Heart right ventricle (tissue), 16 donors: ENCODE results near the gene SPX. TPM values are rescaled to one million over a fixed set of nuclear protein-coding genes. Genes with fewer than 3 reads are reported as not detected.

Experiments used
- ATAC-seq, 8 donors: fragments of 200-7000 bp; cut with Tn5 transposase; one replicate each; pipeline ENCODE4 v1.9.1; 2020; ENCODE audit warnings: mild to moderate bottlenecking in 8 of 8, moderate library complexity in 8 of 8, moderate number of reproducible peaks in 1 of 8
- DNase-seq, 2 donors: peaks; one replicate each; pipeline ENCODE4 v3.0.0-alpha.2; 2020
- H3K27ac ChIP-seq, 10 donors: fragments of 200-600 bp; sonication (generic) in 2 of 10; one replicate each; pipeline versions ENCODE4 v1.5.0 to v1.8.0; 2020 to 2022; ENCODE audit warnings: mild to moderate bottlenecking in 3 of 10
- H3K27me3 ChIP-seq, 7 donors: fragments of 200-600 bp; one replicate each; pipeline ENCODE4 v1.8.0; 2021 to 2022; ENCODE audit warnings: mild to moderate bottlenecking in 2 of 7
- H3K36me3 ChIP-seq, 9 donors: fragments of 200-600 bp; sonication (generic) in 1 of 9; one replicate each; pipeline versions ENCODE4 v1.5.0 to v1.8.0; 2020 to 2022; ENCODE audit warnings: mild to moderate bottlenecking in 2 of 9
- H3K4me1 ChIP-seq, 9 donors: fragments of 200-600 bp; sonication (generic) in 1 of 9; one replicate each; pipeline versions ENCODE4 v1.5.0 to v1.8.0; 2020 to 2022; ENCODE audit warnings: mild to moderate bottlenecking in 4 of 9
- H3K4me3 ChIP-seq, 10 donors: fragments of 200-600 bp; sonication (generic) in 2 of 10; one replicate each; pipeline versions ENCODE4 v1.5.0 to v1.8.0; 2020 to 2022; ENCODE audit warnings: mild to moderate bottlenecking in 7 of 10, moderate library complexity in 2 of 10
- H3K9me3 ChIP-seq, 11 donors: fragments of 200-600 bp in 10 of 11; sonication (generic) in 2 of 11; one replicate each; pipeline versions ENCODE4 v1.5.0 to v1.8.0; 2013 to 2022; ENCODE audit warnings: mild to moderate bottlenecking in 2 of 11, control low read depth in 1 of 11, moderate library complexity in 1 of 11
- CTCF ChIP-seq, 9 donors: fragments of 200-600 bp; sonication (generic) in 2 of 9; IDR thresholded peaks; one replicate each; pipeline versions ENCODE4 v1.5.0 to v1.8.0; 2021 to 2022; ENCODE audit warnings: antibody characterized with exemption in 9 of 9, mild to moderate bottlenecking in 5 of 9, moderate library complexity in 1 of 9
- WGBS, 2 donors: extraction: QIAGEN DNeasy Blood & Tissue Kit; methylation state at CpG; one replicate each; pipeline ENCODE4 v1.1.7; 2013; ENCODE audit warnings: inconsistent platforms in 1 of 2; 5-methylcytosine and 5-hydroxymethylcytosine counted together
- intact Hi-C, 10 donors: fragments of 100-400 bp; cut with DNase I; formaldehyde crosslinking; loops; one replicate each; pipeline versions ENCODE4 v1.11.1 to v1.14.2; 2022
- polyA plus RNA-seq, 2 donors: library from polyadenylated mRNA; stranded (reverse); fragments of 200-250 nt; gene quantifications; one replicate each; pipeline ENCODE4 v1.2.3, GENCODE V29; 2013
- total RNA-seq, 10 donors: library from RNA; stranded (reverse); fragmentation: NEBNext Ultra II Directional in 3 of 10; extraction: Animal tissue kit (Norgen Biotek cat#: 25700) in 3 of 10; gene quantifications; one replicate each; pipeline versions ENCODE4 v1.2.1 to v1.2.4, GENCODE V29; 2021 to 2023
- donor health status: Arrhythmogenic right ventricular cardiomyopathy.
- donor health status: ischemic (EF 13 %, LVEDD 7.1; RV severe dilation, severe dysfunction).
- donor health status: healthy with polysubstance abuse.
- donor health status: DM: no; HTN: yes; CAD: no.
- donor health status: DM: no; HTN: no; CAD: no.
- donor health status: ischemic (EF 25% LVEDD 6.9; RV normal size, moderate dysfunction).
- donor health status: ischemic (EF 25% LVEDD 5.7; RV mildly dilated, moderate dysfunction).
- donor health status: healthy.
- donor health status: DM: yes; HTN: yes; CAD: no.
- donor health status: Ischemic cardiomyopathy.
- donor health status: ischemic (EF 35%, LVEDD 5.7; RV mildly dilated, moderate dysfunction).
- donor health status: nonischemic (EF 11% LVEDD 7.7; RV severe dilation, severe dysfunction).
- donor health status: DM: yes; HTN: yes; CAD: no.
- donor health status: PGD.
- donor health status: ischemic (EF 29% LVEDD 5.4; RV normal size, mild dysfunction).
- donor health status: nonischemic (EF 23%, LVEDD 6.1; RV moderate dilation, normal function).

SPX gene
- total and polyA plus RNA-seq, 12 donors = 1.7 to 21.5 (median 16.2) TPM

- intact Hi-C loops = no loop called here
- no peaks in the 10 kb centered on the region for H3K27me3 ChIP-seq
- DNase-seq (no peak), ATAC-seq (no peak)
- H3K4me1 ChIP-seq = no peaks in the 10 kb centered on the region
- 88 to 95% methylated on average over 4 of the region's 4 CpGs for whole genome bisulfite sequencing, 2 donors
- TF ChIP-seq CTCF (IDR thresholded peaks at IDR 0.05) = no peak
- H3K36me3 ChIP-seq = no peaks in the 10 kb centered on the region
- H3K4me3 ChIP-seq = no peak overlapping the region
- H3K9me3 ChIP-seq = no peaks in the 10 kb centered on the region
- no peak overlapping the region for H3K27ac ChIP-seq
Measured at GRCh38 chr12:21573733-21574358, 47.8 kb downstream of the SPX start.

DNA sequence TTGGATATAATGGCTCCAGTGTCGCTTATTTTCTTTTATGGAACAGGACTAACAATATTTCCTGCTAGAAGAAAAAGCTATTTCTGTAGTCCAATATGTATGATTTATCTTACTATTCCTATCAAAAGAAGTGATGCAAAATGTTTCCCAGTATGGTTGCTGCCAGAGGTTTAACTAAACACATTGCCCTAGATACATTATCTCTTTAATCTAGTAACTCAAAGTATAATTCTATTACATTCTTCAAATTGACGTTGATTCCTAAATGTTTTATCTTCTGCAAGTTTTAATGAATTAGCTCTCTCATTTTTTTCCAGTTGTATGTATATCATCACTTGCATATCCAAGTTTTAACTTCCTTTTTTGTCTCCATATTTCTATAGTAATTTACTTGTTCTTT lies 50.3 kb downstream of the SPX start:
- Histone ChIP-seq H3K4me3 (no peak overlapping the region), H3K36me3 (no peaks in the 10 kb centered on the region), H3K4me1 (no peaks in the 10 kb centered on the region), H3K27ac (no peak overlapping the region), H3K9me3 (no peaks in the 10 kb centered on the region), H3K27me3 (no peaks in the 10 kb centered on the region)
- no peak for TF ChIP-seq CTCF (IDR thresholded peaks at IDR 0.05)
- WGBS, 2 donors = 82% methylated on average over 2 of the region's 2 CpGs
- ATAC-seq (no peak), DNase-seq (no peak)
- intact Hi-C loops = no loop called here

DNA sequence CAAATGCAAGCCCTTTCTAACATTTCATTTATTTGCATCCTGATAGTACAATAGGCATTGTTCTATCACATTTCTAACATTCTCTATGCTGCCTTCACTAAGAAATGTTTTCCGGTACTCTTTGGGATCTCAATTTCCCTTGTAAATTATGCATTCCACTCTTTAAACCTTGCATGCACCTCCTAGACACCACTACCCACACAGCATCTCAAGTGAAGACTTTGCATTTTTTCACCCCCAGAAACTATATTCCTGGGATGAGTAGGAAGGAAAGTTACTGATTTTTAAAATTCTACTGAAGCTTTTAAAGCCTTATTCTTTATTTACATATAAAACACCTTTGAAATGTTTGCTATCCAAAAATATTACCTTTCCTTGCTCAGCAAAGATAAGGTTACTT lies 51.4 kb downstream of the SPX start:
- Histone ChIP-seq H3K9me3 (no peaks in the 10 kb centered on the region), H3K27ac (no peak overlapping the region), H3K4me1 (no peaks in the 10 kb centered on the region), H3K36me3 (no peaks in the 10 kb centered on the region), H3K27me3 (no peaks in the 10 kb centered on the region), H3K4me3 (no peak overlapping the region)
- DNase-seq (no peak), ATAC-seq (no peak)
- TF ChIP-seq CTCF (IDR thresholded peaks at IDR 0.05) = no peak
- WGBS, 2 donors = 78 to 80% methylated on average over 1 of the region's 1 CpG
- intact Hi-C loops = no loop called here

- WGBS, 2 donors = 84 to 90% methylated on average over 4 of the region's 4 CpGs
Measured at GRCh38 chr12:21580748-21581516, 54.8 kb downstream of the SPX start.

More at GRCh38 chr12:21580748-21581516, 54.8 kb downstream of the SPX start:
- no peaks in the 10 kb centered on the region for H3K36me3 ChIP-seq
- H3K9me3 ChIP-seq = no peaks in the 10 kb centered on the region
- H3K27ac ChIP-seq = no peak overlapping the region
- H3K4me3 ChIP-seq = no peak overlapping the region
- no peak for TF ChIP-seq CTCF (IDR thresholded peaks at IDR 0.05)
- intact Hi-C loops = no loop called here
- no peaks in the 10 kb centered on the region for H3K27me3 ChIP-seq
- DNase-seq = no peak
- H3K4me1 ChIP-seq = no peaks in the 10 kb centered on the region
- no peak for ATAC-seq

Other genes with a start within 250 kb of the SPX start
- gene SLCO1A2, start 191.4 kb upstream of the SPX start, total RNA-seq = not detected
- not detected for gene SLCO1A2, start 191.4 kb upstream of the SPX start, polyA plus RNA-seq
- not detected for gene IAPP, start 153.4 kb upstream of the SPX start, total RNA-seq
- gene IAPP, start 153.4 kb upstream of the SPX start, polyA plus RNA-seq = under 1 TPM in 1 of 2 donors, not detected in 1; 0.09 TPM
- gene PYROXD1, start 88.6 kb upstream of the SPX start, total RNA-seq = 10 to 100 TPM; 15.5 to 22.8 (median 18.9) TPM
- gene PYROXD1, start 88.6 kb upstream of the SPX start, polyA plus RNA-seq = 10 to 100 TPM in 1 of 2 donors, 1 to 10 TPM in 1; 9.9 to 10.5 TPM
- 10 to 100 TPM; 18.4 to 40.5 (median 24.6) TPM for gene RECQL, start 24.7 kb upstream of the SPX start, total RNA-seq
- gene RECQL, start 24.7 kb upstream of the SPX start, polyA plus RNA-seq = 10 to 100 TPM; 11.2 to 14.3 TPM
- 10 to 100 TPM; 12.0 to 25.4 (median 18.8) TPM for gene GOLT1B, start 24.5 kb upstream of the SPX start, total RNA-seq
- 10 to 100 TPM; 16.0 to 24.2 TPM for gene GOLT1B, start 24.5 kb upstream of the SPX start, polyA plus RNA-seq
- gene GYS2, start 78.6 kb downstream of the SPX start, total RNA-seq = under 1 TPM in 4 of 10 donors, not detected in 6; 0.09 to 0.37 (median 0.25) TPM
- under 1 TPM in 1 of 2 donors, not detected in 1; 0.15 TPM for gene GYS2, start 78.6 kb downstream of the SPX start, polyA plus RNA-seq
- gene LDHB, start 131.5 kb downstream of the SPX start, total RNA-seq = 1,000 to 10,000 TPM; 1,251 to 3,111 (median 2,389) TPM
- 1,000 to 10,000 TPM; 1,053 to 1,184 TPM for gene LDHB, start 131.5 kb downstream of the SPX start, polyA plus RNA-seq
- gene KCNJ8, start 248.4 kb downstream of the SPX start, total RNA-seq = 100 to 1,000 TPM in 2 of 10 donors, 10 to 100 TPM in 8; 46.0 to 128 (median 54.8) TPM
- gene KCNJ8, start 248.4 kb downstream of the SPX start, polyA plus RNA-seq = 10 to 100 TPM; 13.8 to 87.8 TPM